ENCODE data around the gene NFAM1. TPM values are rescaled to one million over a fixed set of nuclear protein-coding genes. Genes with fewer than 3 reads are reported as not detected.

Gene NFAM1
- total and polyA plus RNA-seq, 2 of the 4 experiments (the other 2 are of a cell fraction) = not detected

DNA sequence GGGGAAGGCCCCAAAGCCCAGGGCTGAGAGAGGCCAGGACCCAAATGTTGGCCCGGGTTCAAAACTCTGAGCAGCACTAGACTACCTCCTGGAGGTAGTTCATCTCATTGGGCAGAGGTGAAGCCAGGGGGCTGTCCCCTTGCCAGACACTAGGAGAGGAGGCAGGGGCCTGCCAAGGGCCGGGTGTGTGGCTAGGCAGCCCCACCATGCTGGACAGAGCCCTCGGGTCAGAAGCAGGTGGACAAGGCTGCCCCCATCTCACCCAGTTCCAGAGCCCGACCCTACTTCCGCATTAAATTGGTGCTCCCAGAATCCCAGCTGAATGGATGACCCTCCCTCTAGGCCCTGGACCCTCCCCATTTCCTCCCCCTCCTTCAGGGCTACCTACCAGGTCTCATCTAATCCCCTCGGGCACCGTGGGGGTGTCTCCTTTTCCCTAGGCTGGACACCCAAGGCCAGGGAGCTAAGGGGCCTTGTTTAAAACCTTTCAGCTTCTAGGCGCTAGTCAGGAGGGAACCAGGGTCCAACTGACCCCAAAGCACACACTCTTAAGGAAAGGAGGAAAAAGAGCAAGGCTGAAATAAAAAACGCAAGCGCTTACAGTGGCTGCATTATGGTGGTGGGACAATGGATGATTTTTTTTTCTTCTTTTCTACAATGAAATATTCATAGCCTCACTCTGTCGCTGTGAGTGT lies 89.6 kb downstream of the NFAM1 start:
- Histone ChIP-seq H3K36me3 (ENCODE audit: control insufficient read depth, insufficient read depth, low read length) (no peaks in the 10 kb centered on the region), H3K18ac (ENCODE audit: low read depth, low read length) (no peak overlapping the region), H2BK120ac (ENCODE audit: low read depth, low read length) (no peak overlapping the region), H2AK5ac (ENCODE audit: low read depth, low read length) (no peak overlapping the region), H3K4me3 (ENCODE audit: insufficient read depth, low read depth, low read length) (no peak overlapping the region; the same call in 1 of the 2 replicates), H3K23ac (ENCODE audit: low read depth, low read length) (no peak overlapping the region), H3K56ac (ENCODE audit: extremely low read depth, insufficient read depth, low read length) (no peak overlapping the region), H3K9me3 (ENCODE audit: control insufficient read depth, insufficient read depth, low read length) (no peaks in the 10 kb centered on the region), H2BK15ac (ENCODE audit: low read depth, low read length) (no peak overlapping the region), H4K20me1 (ENCODE audit: insufficient read depth, low read length) (0 out of 2 replicates have a peak, but pooled peaks cover 3% of the 10 kb centered on the region), H4K5ac (ENCODE audit: low read depth, low read length) (no peak overlapping the region), H3K4me1 (ENCODE audit: control insufficient read depth, insufficient read depth, low read length) (peaks cover 2% of the 10 kb centered on the region), H3K27me3 (ENCODE audit: control insufficient read depth, insufficient read depth, low read length) (peaks cover 17% of the 10 kb centered on the region; the same call in 1 of the 2 replicates), H3K14ac (replicated peaks; ENCODE audit: low read depth, low read length) (no peak overlapping the region), H4K8ac (ENCODE audit: low read depth in 2 of 2, low read length in 2 of 2) (no peak overlapping the region), H3K27ac (ENCODE audit: insufficient read depth, low read length) (no peak overlapping the region), H2AFZ (replicated peaks; ENCODE audit: low read length, poor library complexity) (no peak overlapping the region), H2BK5ac (ENCODE audit: low read depth, low read length, poor library complexity, severe bottlenecking) (no peak overlapping the region), H3K4me2 (ENCODE audit: low read depth, low read length) (no peak overlapping the region; the same call in 1 of the 2 replicates), H3K9me1 (ENCODE audit: insufficient read depth, low read length) (no peaks in the 10 kb centered on the region), H4K91ac (ENCODE audit: insufficient read depth, low read depth, low read length) (no peak overlapping the region), H2BK20ac (ENCODE audit: low read depth, low read length) (no peak overlapping the region), H3K79me1 (ENCODE audit: low read depth in 1 of 2, low read length in 2 of 2) (no peaks in the 10 kb centered on the region), H3K9ac (ENCODE audit: low read depth, low read length) (no peak overlapping the region), H2AK9ac (replicated peaks; ENCODE audit: low read depth, low read length, poor library complexity) (peak overlapping the region; percentile 90), H3K4ac (ENCODE audit: low read depth, low read length) (no peak overlapping the region)
- in situ Hi-C loops (cut with MboI; ENCODE audit: low sequenced_read_pairs) (no loop called here), intact Hi-C loops (cut with micrococcal nuclease) (no loop called here), dilution Hi-C loops (cut with HindIII; ENCODE audit: low sequenced_read_pairs, unreplicated experiment) (no loop called here)
- ChIA-PET CTCF (no interaction called here), POLR2A (ENCODE audit: unreplicated experiment) (no interaction called here)
- no TSS peak for BruUV-seq (replicated peaks)
- TF ChIP-seq RCOR1 (IDR thresholded peaks at IDR 0.05; ENCODE audit: insufficient replicate concordance, low read length) (no peak), NFE2L2 (IDR thresholded peaks at IDR 0.05; ENCODE audit: low read depth, low read length) (no peak), MAFK (IDR thresholded peaks at IDR 0.05; ENCODE audit: low read depth, low read length) (no peak), CEBPB (IDR thresholded peaks at IDR 0.05; ENCODE audit: low read depth, low read length) (no peak), SMC3 (IDR thresholded peaks at IDR 0.05; ENCODE audit: low read depth, low read length) (no peak), POLR2A (IDR thresholded peaks at IDR 0.05; ENCODE audit: low read depth, low read length) (no peak), FOS (IDR thresholded peaks at IDR 0.05; ENCODE audit: low read depth, low read length) (no peak), RAD21 (IDR thresholded peaks at IDR 0.05; ENCODE audit: low read length) (no peak), MXI1 (IDR thresholded peaks at IDR 0.05; ENCODE audit: borderline replicate concordance, low read depth, low read length) (no peak), RFX5 (IDR thresholded peaks at IDR 0.05; ENCODE audit: low read depth, low read length) (no peak), BHLHE40 (IDR thresholded peaks at IDR 0.05; ENCODE audit: low read depth, low read length) (no peak), CHD1 (IDR thresholded peaks at IDR 0.05; ENCODE audit: low read depth, low read length) (no peak), MAZ (IDR thresholded peaks at IDR 0.05; ENCODE audit: borderline replicate concordance, low read depth, low read length) (no peak)
- TF ChIP-seq, protein P1, sequence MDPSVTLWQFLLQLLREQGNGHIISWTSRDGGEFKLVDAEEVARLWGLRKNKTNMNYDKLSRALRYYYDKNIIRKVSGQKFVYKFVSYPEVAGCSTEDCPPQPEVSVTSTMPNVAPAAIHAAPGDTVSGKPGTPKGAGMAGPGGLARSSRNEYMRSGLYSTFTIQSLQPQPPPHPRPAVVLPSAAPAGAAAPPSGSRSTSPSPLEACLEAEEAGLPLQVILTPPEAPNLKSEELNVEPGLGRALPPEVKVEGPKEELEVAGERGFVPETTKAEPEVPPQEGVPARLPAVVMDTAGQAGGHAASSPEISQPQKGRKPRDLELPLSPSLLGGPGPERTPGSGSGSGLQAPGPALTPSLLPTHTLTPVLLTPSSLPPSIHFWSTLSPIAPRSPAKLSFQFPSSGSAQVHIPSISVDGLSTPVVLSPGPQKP (IDR thresholded peaks at IDR 0.05; ENCODE audit: borderline replicate concordance, low read depth, low read length) = no peak
- TF ChIP-seq, protein P2, sequence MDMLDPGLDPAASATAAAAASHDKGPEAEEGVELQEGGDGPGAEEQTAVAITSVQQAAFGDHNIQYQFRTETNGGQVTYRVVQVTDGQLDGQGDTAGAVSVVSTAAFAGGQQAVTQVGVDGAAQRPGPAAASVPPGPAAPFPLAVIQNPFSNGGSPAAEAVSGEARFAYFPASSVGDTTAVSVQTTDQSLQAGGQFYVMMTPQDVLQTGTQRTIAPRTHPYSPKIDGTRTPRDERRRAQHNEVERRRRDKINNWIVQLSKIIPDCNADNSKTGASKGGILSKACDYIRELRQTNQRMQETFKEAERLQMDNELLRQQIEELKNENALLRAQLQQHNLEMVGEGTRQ (IDR thresholded peaks at IDR 0.05; ENCODE audit: low read depth, low read length) = no peak
- no peak for DNase-seq
- ATAC-seq (ENCODE audit: low read depth) = no peak
- WGBS, 2 experiments (ENCODE audit: extremely low coverage in 2 of 2, insufficient read length in 1 of 2) = 89% methylated on average over 3 of the region's 11 CpGs; no CpG with 5 or more reads in 1 of the 2 experiments

All from IMR-90 (cell line).